GM23338 (cell line): Measurements from ENCODE around the gene ST8SIA6. TPM values are rescaled to one million over a fixed set of nuclear protein-coding genes. Genes with fewer than 3 reads are reported as not detected.

Experiments
- ATAC-seq: fragments of 200-7000 bp; cut with Tn5 transposase; 3 replicates; pipeline ENCODE4 v1.9.1; 2020
- DNase-seq: peaks from one replicate; pipeline ENCODE4 v3.0.0-alpha.2; 2015; ENCODE audit warnings: low spot score
- H2AFZ ChIP-seq: fragments of 200-600 bp; sonication (generic); 2 replicates; pipeline ENCODE4 v1.8.0; 2016; ENCODE audit warnings: antibody characterized with exemption, mild to moderate bottlenecking, moderate library complexity
- H3F3A ChIP-seq: fragments of 200-600 bp; sonication (generic); replicated peaks from 2 replicates; pipeline ENCODE4 v1.8.0; 2017; ENCODE audit warnings: antibody characterized with exemption, mixed run types, low read depth
- H3K27ac ChIP-seq: fragments of 200-600 bp; sonication (generic); 2 replicates; pipeline ENCODE4 v1.6.1; 2016; ENCODE audit warnings: low read depth
- H3K27me3 ChIP-seq: fragments of 200-600 bp; sonication (generic); 2 replicates; pipeline ENCODE4 v1.8.0; 2016; ENCODE audit warnings: mild to moderate bottlenecking, mixed run types, moderate library complexity; ENCODE audit not compliant: insufficient read depth
- H3K36me3 ChIP-seq: fragments of 200-600 bp; sonication (generic); 2 replicates; pipeline ENCODE4 v1.8.0; 2016; ENCODE audit warnings: mild to moderate bottlenecking; ENCODE audit not compliant: insufficient read depth
- H3K4me1 ChIP-seq: fragments of 200-600 bp; sonication (generic); 2 replicates; pipeline ENCODE4 v1.8.0; 2016; ENCODE audit warnings: mild to moderate bottlenecking, moderate library complexity; ENCODE audit not compliant: insufficient read depth
- H3K4me2 ChIP-seq: fragments of 200-600 bp; sonication (generic); 2 replicates; pipeline ENCODE4 v1.7.1; 2017; ENCODE audit warnings: mixed run types
- H3K4me3 ChIP-seq: fragments of 200-600 bp; sonication (generic); 2 replicates; pipeline ENCODE4 v1.6.1; 2016; ENCODE audit warnings: mixed run types
- H3K79me2 ChIP-seq: fragments of 200-600 bp; sonication (generic); replicated peaks from 2 replicates; pipeline ENCODE4 v1.8.0; 2017; ENCODE audit warnings: mild to moderate bottlenecking; ENCODE audit not compliant: insufficient read depth
- H3K9me2 ChIP-seq: fragments of 200-600 bp; sonication (generic); 2 replicates; pipeline ENCODE4 v1.8.0; 2017; ENCODE audit not compliant: insufficient read depth
- H4K20me1 ChIP-seq: fragments of 200-600 bp; sonication (generic); replicated peaks from 2 replicates; pipeline ENCODE4 v1.8.0; 2017; ENCODE audit warnings: mild to moderate bottlenecking; ENCODE audit not compliant: insufficient read depth
- H3K27ac Mint-ChIP-seq: 2 replicates; pipeline ENCODE4 v1.8.0; 2020; ENCODE audit warnings: inconsistent platforms, mild to moderate bottlenecking, moderate library complexity, mixed read lengths
- H3K27me3 Mint-ChIP-seq: 3 replicates; pipeline ENCODE4 v1.8.0; 2022; ENCODE audit warnings: low read depth, mild to moderate bottlenecking, moderate library complexity, mixed read lengths, inconsistent platforms; ENCODE audit not compliant: insufficient read depth, poor library complexity
- H3K36me3 Mint-ChIP-seq: 3 replicates; pipeline ENCODE4 v1.8.0; 2021; ENCODE audit warnings: low read depth, mild to moderate bottlenecking, inconsistent platforms, moderate library complexity, mixed read lengths
- H3K4me1 Mint-ChIP-seq: 3 replicates; pipeline ENCODE4 v1.8.0; 2020; ENCODE audit warnings: mild to moderate bottlenecking, inconsistent platforms, mixed read lengths
- H3K4me3 Mint-ChIP-seq: 3 replicates; pipeline ENCODE4 v1.8.0; 2021; ENCODE audit warnings: moderate library complexity, mild to moderate bottlenecking, inconsistent platforms, mixed read lengths
- H3K9me3 Mint-ChIP-seq: 3 replicates; pipeline ENCODE4 v1.8.0; 2020; ENCODE audit warnings: moderate library complexity, mild to moderate bottlenecking, inconsistent platforms, mixed read lengths
- CREB1 ChIP-seq: fragments of 250-450 bp; sonication (Bioruptor Pico); IDR thresholded peaks from 2 replicates; pipeline ENCODE4 v1.5.0; 2020; ENCODE audit warnings: low read depth, mild to moderate bottlenecking, moderate library complexity
- JUNB ChIP-seq: IDR thresholded peaks from one replicate; pipeline ENCODE4 v1.6.1; 2016; ENCODE audit warnings: antibody characterized with exemption; ENCODE audit not compliant: unreplicated experiment
- NANOG ChIP-seq: IDR thresholded peaks from 2 replicates; pipeline ENCODE4 v1.6.1; 2016; ENCODE audit warnings: antibody characterized with exemption, borderline replicate concordance
- POLR2AphosphoS5 ChIP-seq: IDR thresholded peaks from 2 replicates; pipeline ENCODE4 v1.6.1; 2016; ENCODE audit warnings: antibody characterized with exemption, low read depth
- REST ChIP-seq: IDR thresholded peaks from one replicate; pipeline ENCODE4 v1.6.1; 2018; ENCODE audit warnings: antibody characterized with exemption; ENCODE audit not compliant: unreplicated experiment
- STAT1 ChIP-seq: IDR thresholded peaks from one replicate; pipeline ENCODE4 v1.6.1; 2016; ENCODE audit warnings: antibody characterized with exemption; ENCODE audit not compliant: unreplicated experiment
- ZNF331 ChIP-seq: fragments of 250-450 bp; sonication (Bioruptor Pico); IDR thresholded peaks from 2 replicates; pipeline ENCODE4 v1.5.0; 2020; ENCODE audit warnings: low read depth, mild to moderate bottlenecking, moderate library complexity
- polyA plus RNA-seq: library from polyadenylated mRNA; unstranded; fragments of >200 nt; fragmentation: Nextera tagmentation; extraction: Ambion mirVana; gene quantifications from 2 replicates; pipeline ENCODE4 v1.2.1, GENCODE V29; 2016
- total RNA-seq: library from RNA; depleted of rRNA; stranded (reverse); fragments of >200 nt; shearing (Covaris generic); gene quantifications from 2 replicates; pipeline ENCODE4 v1.2.3, GENCODE V29; 2014
- TF ChIP-seq, protein P1 (sequence below), 2 experiments: fragments of 200-600 bp in 1 of 2; sonication (generic) in 1 of 2; conservative IDR thresholded peaks; 2 replicates each; pipeline versions ENCODE4 v1.5.1 to v1.6.1; 2016 to 2017; ENCODE audit warnings: antibody characterized with exemption in 2 of 2, low read depth in 2 of 2, mild to moderate bottlenecking in 2 of 2, moderate library complexity in 1 of 2

The ST8SIA6 gene
- total and polyA plus RNA-seq, 2 experiments from 2014 or later, result 1.6 to 2.3 TPM

DNA sequence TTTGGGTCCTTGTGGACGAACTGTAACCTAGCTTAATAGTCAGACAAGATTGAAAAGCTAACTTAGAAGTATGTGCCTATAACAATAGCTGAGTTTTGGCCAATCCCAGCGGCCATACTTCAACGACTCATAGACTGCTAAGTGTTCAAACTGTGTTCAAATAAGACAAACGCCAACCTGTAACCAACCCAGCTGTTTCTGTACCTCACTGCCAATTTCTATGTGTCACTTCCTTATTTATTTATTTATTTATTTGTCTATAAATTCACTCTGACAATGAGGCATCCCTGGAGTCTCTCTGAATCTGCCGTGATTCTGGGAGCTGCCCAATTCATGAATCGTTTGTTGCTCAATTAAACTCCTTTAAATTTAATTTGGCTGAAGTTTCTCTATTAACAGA, 21.7 kb downstream of the ST8SIA6 start (continued):
- TF ChIP-seq REST, result no peak

DNA sequence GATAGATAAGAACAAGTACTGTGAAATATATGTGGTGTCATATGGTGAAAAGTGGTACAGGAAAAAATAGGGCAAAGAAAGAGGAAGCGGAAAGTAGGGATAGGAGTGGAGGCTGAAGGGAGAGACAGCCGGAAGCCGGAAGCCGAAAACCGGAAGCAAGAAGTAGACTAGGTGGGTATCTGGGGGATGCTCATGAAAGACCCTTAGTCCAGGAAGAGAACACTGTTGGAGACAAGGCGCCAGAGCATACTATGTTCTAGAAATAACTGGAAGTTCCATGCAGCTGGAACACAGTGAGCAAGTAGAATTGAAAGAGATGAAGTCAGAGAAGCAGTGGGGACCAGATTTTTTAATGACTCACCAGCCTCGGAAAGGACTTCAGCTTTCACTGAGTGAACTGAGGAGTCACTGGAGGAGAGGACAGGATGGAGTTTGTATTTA, 22.5 kb downstream of the ST8SIA6 start:
- ATAC-seq, result no peak
- no peak overlapping the region for H3K27ac ChIP-seq
- Mint-ChIP-seq H3K4me1 (peaks cover 5% of the 10 kb centered on the region; the same call in 2 of the 3 replicates), H3K27me3 (no peaks in the 10 kb centered on the region), H3K27ac (no peak overlapping the region), H3K36me3 (no peaks in the 10 kb centered on the region), H3K9me3 (peaks cover 2% of the 10 kb centered on the region; the same call in 1 of the 3 replicates), H3K4me3 (no peak overlapping the region)
- no peaks in the 10 kb centered on the region for H3K36me3 ChIP-seq
- no peaks in the 10 kb centered on the region for H4K20me1 ChIP-seq
- no peaks in the 10 kb centered on the region for H3F3A ChIP-seq
- H3K9me2 ChIP-seq, result no peaks in the 10 kb centered on the region
- DNase-seq, result no peak
- TF ChIP-seq POLR2AphosphoS5, result no peak
- TF ChIP-seq NANOG, result no peak
- no peak overlapping the region for H3K4me2 ChIP-seq
- no peak overlapping the region for H2AFZ ChIP-seq
- peaks cover 9% of the 10 kb centered on the region for H3K4me1 ChIP-seq
- no peak overlapping the region for H3K4me3 ChIP-seq
- H3K79me2 ChIP-seq, result no peaks in the 10 kb centered on the region
- no peaks in the 10 kb centered on the region for H3K27me3 ChIP-seq

- DNase-seq, result peak; percentile 82
- Histone ChIP-seq H4K20me1 (no peaks in the 10 kb centered on the region), H3K4me3 (no peak overlapping the region), H3K4me1 (peaks cover 9% of the 10 kb centered on the region), H3F3A (no peaks in the 10 kb centered on the region), H3K27ac (no peak overlapping the region), H3K36me3 (no peaks in the 10 kb centered on the region), H3K4me2 (no peak overlapping the region), H2AFZ (no peak overlapping the region), H3K79me2 (no peaks in the 10 kb centered on the region), H3K9me2 (no peaks in the 10 kb centered on the region), H3K27me3 (no peaks in the 10 kb centered on the region)
- H3K9me3 Mint-ChIP-seq, result no peaks in the 10 kb centered on the region
- H3K27me3 Mint-ChIP-seq, result peaks cover 1% of the 10 kb centered on the region
- H3K4me1 Mint-ChIP-seq, result peaks cover 5% of the 10 kb centered on the region; the same call in 2 of the 3 replicates
- no peak overlapping the region for H3K4me3 Mint-ChIP-seq
- ATAC-seq, result peak; percentile 90
- TF ChIP-seq, protein P1, sequence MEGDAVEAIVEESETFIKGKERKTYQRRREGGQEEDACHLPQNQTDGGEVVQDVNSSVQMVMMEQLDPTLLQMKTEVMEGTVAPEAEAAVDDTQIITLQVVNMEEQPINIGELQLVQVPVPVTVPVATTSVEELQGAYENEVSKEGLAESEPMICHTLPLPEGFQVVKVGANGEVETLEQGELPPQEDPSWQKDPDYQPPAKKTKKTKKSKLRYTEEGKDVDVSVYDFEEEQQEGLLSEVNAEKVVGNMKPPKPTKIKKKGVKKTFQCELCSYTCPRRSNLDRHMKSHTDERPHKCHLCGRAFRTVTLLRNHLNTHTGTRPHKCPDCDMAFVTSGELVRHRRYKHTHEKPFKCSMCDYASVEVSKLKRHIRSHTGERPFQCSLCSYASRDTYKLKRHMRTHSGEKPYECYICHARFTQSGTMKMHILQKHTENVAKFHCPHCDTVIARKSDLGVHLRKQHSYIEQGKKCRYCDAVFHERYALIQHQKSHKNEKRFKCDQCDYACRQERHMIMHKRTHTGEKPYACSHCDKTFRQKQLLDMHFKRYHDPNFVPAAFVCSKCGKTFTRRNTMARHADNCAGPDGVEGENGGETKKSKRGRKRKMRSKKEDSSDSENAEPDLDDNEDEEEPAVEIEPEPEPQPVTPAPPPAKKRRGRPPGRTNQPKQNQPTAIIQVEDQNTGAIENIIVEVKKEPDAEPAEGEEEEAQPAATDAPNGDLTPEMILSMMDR (conservative IDR thresholded peaks at IDR 0.05; ENCODE audit: low read depth in 2 of 2), result peak; percentile 90 to 97
- TF ChIP-seq CREB1 (CRISPR knock-in tag) (no peak), NANOG (no peak), JUNB (no peak), ZNF331 (CRISPR knock-in tag) (no peak), STAT1 (no peak), POLR2AphosphoS5 (no peak)
- no peaks in the 10 kb centered on the region for H3K36me3 Mint-ChIP-seq
- no peak overlapping the region for H3K27ac Mint-ChIP-seq
Measured at GRCh38 chr10:17430647-17431355, 23.6 kb downstream of the ST8SIA6 start.
